Stimulated activated CD4-positive, alpha-beta T cell treated with anti-CD3 and anti-CD28 coated beads, Interleukin-4, amount 100 ng/mL, for 1 hour (primary cell): ENCODE measurements around the gene TTLL11.

Experiments
- DNase-seq: peaks from one replicate; pipeline ENCODE4 v3.0.0-alpha.2; 2020

Gene TTLL11

DNA sequence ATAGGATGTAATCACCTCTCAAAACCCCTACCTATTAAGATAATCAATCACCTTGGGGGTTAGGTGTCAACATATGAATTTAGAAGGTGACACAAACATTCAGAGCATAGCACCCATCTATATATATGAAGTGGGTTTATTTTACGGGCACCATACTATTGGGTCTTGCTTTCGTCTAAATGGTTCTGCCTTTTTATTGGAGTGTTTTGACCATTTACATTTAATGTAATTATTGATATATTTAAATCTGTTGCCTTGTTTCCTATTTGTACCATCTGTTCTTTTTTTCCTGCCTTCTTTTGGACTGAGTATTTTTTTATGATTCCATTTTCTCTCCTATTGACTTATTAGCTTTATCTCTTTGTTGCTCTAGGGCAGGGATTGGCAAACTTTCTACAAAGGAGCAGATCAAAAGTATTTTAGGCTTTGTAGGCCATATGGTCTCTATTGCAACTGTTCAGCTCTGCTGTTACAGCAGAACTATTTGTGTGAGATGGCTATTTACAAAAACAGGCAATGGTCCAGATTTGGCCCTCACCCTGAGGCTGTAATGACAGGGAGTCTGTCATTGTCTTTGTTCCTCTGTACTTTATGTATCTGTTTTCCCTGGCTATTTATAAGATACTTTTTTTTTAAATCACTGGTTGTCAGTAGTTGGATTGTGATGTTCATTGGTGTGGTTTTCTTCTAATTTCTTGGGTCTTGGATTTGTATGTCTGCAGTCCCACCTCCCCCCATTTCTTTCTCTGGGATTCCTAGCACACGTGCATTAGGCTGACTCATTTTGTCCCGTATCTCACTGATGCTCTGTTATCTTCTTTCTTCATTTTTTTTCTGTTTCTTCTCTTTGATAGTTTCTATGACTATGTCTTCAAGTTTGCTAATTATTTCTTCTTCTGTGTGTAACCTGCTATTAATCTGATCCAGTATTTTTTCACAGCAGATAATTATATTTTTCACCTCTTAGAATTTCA lies 314.6 kb downstream of the TTLL11 start:
- DNase-seq: no peak

DNA sequence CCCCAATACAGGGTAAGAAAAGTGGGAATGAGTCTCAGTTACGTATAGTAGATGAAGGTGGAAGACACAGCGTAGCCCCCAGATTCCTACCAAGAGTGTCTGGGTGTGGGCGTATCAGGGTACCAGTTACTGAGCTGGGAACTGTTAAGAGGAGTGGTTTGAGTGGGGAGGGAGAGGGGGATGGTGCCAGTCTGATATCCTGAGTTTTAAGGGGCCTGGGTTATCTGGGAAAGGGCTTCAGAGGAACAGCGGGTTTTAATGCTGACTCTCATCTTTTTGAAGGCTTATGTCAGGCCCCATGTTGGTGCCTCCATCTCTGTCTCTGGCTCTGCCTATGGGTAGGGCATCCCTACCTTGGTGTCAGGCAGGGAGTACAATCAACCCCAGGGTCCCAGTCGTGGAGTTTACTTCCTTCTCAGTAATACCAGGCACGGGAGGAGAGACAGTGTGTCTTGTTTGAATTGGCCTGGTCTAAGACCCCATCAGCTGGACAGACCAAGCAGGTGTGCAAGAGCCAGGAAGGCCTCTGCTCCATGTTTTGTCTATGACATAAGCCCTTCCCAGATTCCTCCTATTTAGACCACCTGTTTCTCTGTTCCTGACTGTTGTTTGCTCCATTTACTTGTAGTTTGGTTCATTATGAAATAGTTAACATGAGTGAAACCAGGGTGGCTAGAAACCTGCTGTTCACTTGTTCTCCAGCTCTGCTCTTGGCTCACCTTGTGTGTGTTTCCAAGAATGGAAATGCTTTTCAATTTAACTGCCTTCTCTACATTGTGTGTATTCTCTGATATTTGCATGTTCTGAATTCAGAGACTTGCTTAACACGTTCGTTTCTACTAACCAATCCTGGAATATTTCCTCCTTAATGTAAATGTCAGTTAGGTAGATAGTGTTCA lies 316.1 kb downstream of the TTLL11 start:
- DNase-seq: no peak

DNA sequence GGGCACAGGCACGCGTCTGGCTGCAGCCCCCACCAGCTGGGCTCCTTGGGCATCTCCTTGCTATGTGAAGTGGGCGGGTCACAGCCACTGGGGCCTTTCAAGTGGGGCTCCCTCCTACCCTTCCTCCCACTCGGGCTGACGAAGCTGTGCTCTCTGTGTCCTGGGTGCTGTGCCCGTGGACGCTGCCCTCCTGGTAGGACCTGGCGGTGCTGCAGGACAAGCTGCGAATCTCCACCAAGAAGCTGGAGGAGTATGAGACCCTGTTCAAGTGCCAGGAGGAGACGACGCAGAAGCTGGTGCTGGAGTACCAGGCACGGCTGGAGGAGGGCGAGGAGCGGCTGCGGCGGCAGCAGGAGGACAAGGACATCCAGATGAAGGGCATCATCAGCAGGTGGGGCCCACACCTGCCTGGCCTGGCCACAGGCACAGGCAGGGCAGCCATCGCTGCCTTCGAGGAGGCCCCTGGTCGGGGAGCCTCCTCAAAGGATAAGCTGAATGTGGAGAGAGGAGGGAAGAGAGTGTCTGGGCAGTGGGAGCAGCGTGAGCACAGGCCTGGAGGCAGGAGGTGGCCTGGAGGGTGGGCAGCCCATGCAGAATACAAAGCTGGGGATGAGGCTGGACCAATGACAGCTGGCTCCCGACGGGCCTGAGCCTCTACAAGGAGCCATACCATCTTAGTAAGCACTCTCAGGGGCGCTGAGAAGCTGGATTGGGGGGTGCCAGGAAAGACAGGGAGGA lies 316.9 kb downstream of the TTLL11 start:
- no peak for DNase-seq

GRCh38 chr9:121774715-121775613 lies 318.1 kb downstream of the TTLL11 start:
- no peak for DNase-seq

GRCh38 chr9:121773954-121774714 lies 319.0 kb downstream of the TTLL11 start:
- no peak for DNase-seq

DNA sequence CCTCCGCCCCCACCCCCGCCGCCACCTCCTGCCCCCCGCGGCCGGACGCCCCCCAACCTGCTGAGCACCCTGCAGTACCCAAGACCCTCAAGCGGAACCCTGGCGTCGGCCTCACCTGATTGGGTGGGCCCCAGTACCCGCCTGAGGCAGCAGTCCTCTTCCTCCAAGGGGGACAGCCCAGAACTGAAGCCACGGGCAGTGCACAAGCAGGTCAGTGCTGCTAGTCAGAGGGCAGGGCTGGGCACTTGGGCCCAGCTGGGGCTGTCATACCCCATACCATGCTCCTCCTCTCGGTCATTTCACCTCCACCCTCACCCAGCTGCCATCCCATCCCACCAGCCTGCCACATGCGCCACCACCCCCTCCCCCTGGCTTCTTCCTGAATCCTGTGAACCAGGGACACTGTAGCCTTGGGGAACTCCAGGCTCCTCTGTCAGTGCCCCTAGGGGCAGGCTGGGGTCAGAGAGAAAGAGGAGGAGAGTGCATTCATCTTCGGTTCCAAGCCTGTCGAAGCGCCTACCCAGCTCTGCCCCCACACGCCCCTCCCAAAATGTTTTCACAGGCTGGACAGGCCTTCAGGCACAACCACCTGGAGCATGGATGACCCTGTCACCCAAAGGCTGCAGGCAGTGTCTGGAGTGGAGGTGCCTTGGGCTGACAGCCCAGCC lies 319.7 kb downstream of the TTLL11 start:
- DNase-seq: no peak

- DNase-seq: no peak
Measured at GRCh38 chr9:121772600-121773285, 320.4 kb downstream of the TTLL11 start.
